ENCODE results near the gene FANCC. TPM values are rescaled to one million over a fixed set of nuclear protein-coding genes. Genes with fewer than 3 reads are reported as not detected.

FANCC gene
- total RNA-seq, 2 donors from 2014 or later = 7.5 to 12.5 TPM

- TF ChIP-seq POLR2A (IDR thresholded peaks at IDR 0.05) = no peak
- no peak for TF ChIP-seq CTCF (IDR thresholded peaks at IDR 0.05)
- Histone ChIP-seq H3K27me3 (no peaks in the 10 kb centered on the region), H3K27ac (no peak overlapping the region), H3K9me3 (peaks cover 0 to 3% (median 0%) of the 10 kb centered on the region in 3 donors), H3K4me3 (no peak overlapping the region), H3K4me1 (peaks cover 33% of the 10 kb centered on the region), H3K36me3 (replicated peaks in 1 of 2; ENCODE audit: insufficient read depth in 1 of 2, low read depth in 2 of 2) (no peaks in the 10 kb centered on the region)
- DNase-seq (no peak), ATAC-seq (no peak)
- WGBS, 2 donors = 37 to 47% methylated on average over 2 of the region's 2 CpGs
- intact Hi-C loops (cut with DNase I) = no loop called here
These were observed 31.4 kb downstream of the FANCC start for GRCh38 chr9:95286151-95286550.

- TF ChIP-seq CTCF (IDR thresholded peaks at IDR 0.05) (no peak), POLR2A (IDR thresholded peaks at IDR 0.05) (no peak)
- Histone ChIP-seq H3K4me1 (peaks cover 33% of the 10 kb centered on the region), H3K27me3 (no peaks in the 10 kb centered on the region), H3K27ac (no peak overlapping the region), H3K4me3 (no peak overlapping the region), H3K36me3 (replicated peaks in 1 of 2; ENCODE audit: insufficient read depth in 1 of 2, low read depth in 2 of 2) (no peaks in the 10 kb centered on the region), H3K9me3 (peaks cover 0 to 11% (median 0%) of the 10 kb centered on the region in 3 donors)
- 29 to 37% methylated on average over 1 of the region's 1 CpG for WGBS, 2 donors
- DNase-seq (no peak), ATAC-seq (no peak)
- intact Hi-C loops (cut with DNase I) = no loop called here
These were observed 32.2 kb downstream of the FANCC start for GRCh38 chr9:95285307-95285706.

GRCh38 chr9:95284162-95285080, 33.1 kb downstream of the FANCC start:
- WGBS, 2 donors = 39 to 40% methylated on average over 9 of the region's 9 CpGs
- Histone ChIP-seq H3K27me3 (no peaks in the 10 kb centered on the region), H3K4me1 (peaks cover 33% of the 10 kb centered on the region), H3K4me3 (no peak overlapping the region), H3K9me3 (peaks cover 0 to 11% (median 0%) of the 10 kb centered on the region in 3 donors), H3K36me3 (replicated peaks in 1 of 2; ENCODE audit: insufficient read depth in 1 of 2, low read depth in 2 of 2) (no peaks in the 10 kb centered on the region), H3K27ac (peak overlapping the region in 3 of 4 donors; percentile 3 to 46 (median 43))
- ATAC-seq (peak; percentile 73), DNase-seq (peak; percentile 27 to 31 (median 30))
- no peak for TF ChIP-seq POLR2A (IDR thresholded peaks at IDR 0.05)
- TF ChIP-seq CTCF (IDR thresholded peaks at IDR 0.05) = no peak
- intact Hi-C loops (cut with DNase I) = no loop called here

GRCh38 chr9:95283673-95284072, 33.8 kb downstream of the FANCC start:
- ATAC-seq (no peak), DNase-seq (no peak)
- intact Hi-C loops (cut with DNase I) = no loop called here
- H3K36me3 ChIP-seq (replicated peaks in 1 of 2; ENCODE audit: insufficient read depth in 1 of 2, low read depth in 2 of 2) = no peaks in the 10 kb centered on the region
- TF ChIP-seq CTCF (IDR thresholded peaks at IDR 0.05) (no peak), POLR2A (IDR thresholded peaks at IDR 0.05) (no peak)
- H3K4me1 ChIP-seq = peaks cover 33% of the 10 kb centered on the region
- WGBS, 2 donors = 18% methylated on average over 2 of the region's 2 CpGs
- H3K27ac ChIP-seq = peak overlapping the region in 3 of 4 donors; percentile 3 to 46 (median 43)
- H3K4me3 ChIP-seq = no peak overlapping the region
- no peaks in the 10 kb centered on the region for H3K27me3 ChIP-seq
- peaks cover 0 to 11% (median 0%) of the 10 kb centered on the region in 3 donors for H3K9me3 ChIP-seq

Data from body of pancreas (tissue), 4 donors.